A549 (cell line): Measurements from ENCODE around the gene SAMD13. TPM values are rescaled to one million over a fixed set of nuclear protein-coding genes. Genes with fewer than 3 reads are reported as not detected.

Experiments
- ATAC-seq, 2 experiments: fragments of 200-7000 bp in 1 of 2; fragments of >200 bp in 1 of 2; cut with Nextera tagmentation in 1 of 2; cut with Tn5 transposase in 1 of 2; 3 replicates each; pipeline versions ENCODE4 v1.8.0 to v1.9.1; 2018 to 2020; ENCODE audit warnings: mild to moderate bottlenecking in 1 of 2, moderate library complexity in 1 of 2
- CTCF ChIA-PET: fragments of 300-600 bp; sonication (Branson Sonifier 250); formaldehyde crosslinking; extraction: SDS; loops from one replicate; lab custom pipeline; 2021; ENCODE audit warnings: antibody characterized with exemption, inconsistent platforms; lab: Yijun Ruan, JAX
- POLR2A ChIA-PET: fragments of 350-600 bp; formaldehyde crosslinking; extraction: SDS; loops from one replicate; lab custom pipeline; 2021; ENCODE audit warnings: antibody characterized with exemption, inconsistent platforms; lab: Yijun Ruan, JAX
- DNase-seq, 2 experiments: peaks; one replicate each; pipeline versions ENCODE4 v3.0.0 to v3.0.0-alpha.2; 2011 to 2016; ENCODE audit warnings: low read depth in 1 of 2, low spot score in 1 of 2
- FAIRE-seq: peaks from 2 replicates; lab custom pipeline; 2011; peaks lifted over from hg19 to GRCh38; lab: Jason Lieb, UNC
- H3K27ac ChIP-seq, 2 experiments: fragments of >200 bp; sonication (Bioruptor Twin); formaldehyde crosslinking; 3 replicates each; pipeline ENCODE4 v1.5.1; 2016 to 2017
- H3K4me1 ChIP-seq: fragments of >200 bp; sonication (Bioruptor Twin); formaldehyde crosslinking; 3 replicates; pipeline ENCODE4 v1.6.1; 2016
- H3K4me2 ChIP-seq: fragments of >200 bp; sonication (Bioruptor Twin); formaldehyde crosslinking; 3 replicates; pipeline ENCODE4 v1.6.1; 2016
- H3K4me3 ChIP-seq: fragments of >200 bp; sonication (Bioruptor Twin); formaldehyde crosslinking; 3 replicates; pipeline ENCODE4 v1.5.1; 2016
- H3K9me3 ChIP-seq: fragments of >200 bp; sonication (Bioruptor Twin); formaldehyde crosslinking; 3 replicates; pipeline ENCODE4 v1.6.1; 2016
- BCL3 ChIP-seq: fragments of >200 bp; sonication (Bioruptor Twin); formaldehyde crosslinking; IDR thresholded peaks from 3 replicates; pipeline ENCODE4 v1.6.1; 2016
- CEBPB ChIP-seq, 2 experiments: fragments of >200 bp in 1 of 2; sonication (Bioruptor Twin) in 1 of 2; formaldehyde crosslinking in 1 of 2; IDR thresholded peaks; 2 replicates each; pipeline ENCODE4 v1.6.1; 2012 to 2016
- FOXS1 ChIP-seq: fragments of 250-450 bp; sonication (Bioruptor Pico); IDR thresholded peaks from 2 replicates; pipeline ENCODE4 v1.5.0; 2020; ENCODE audit warnings: mild to moderate bottlenecking, moderate library complexity
- HOXB5 ChIP-seq: fragments of 250-450 bp; sonication (Bioruptor Pico); IDR thresholded peaks from 2 replicates; pipeline ENCODE4 v1.5.0; 2020; ENCODE audit warnings: mild to moderate bottlenecking, moderate library complexity
- JUN ChIP-seq, 2 experiments: fragments of >200 bp; sonication (Bioruptor Twin); formaldehyde crosslinking; IDR thresholded peaks; 2 replicates in 1 of 2; 3 replicates in 1 of 2; pipeline ENCODE4 v1.6.1; 2016 to 2017
- MAFK ChIP-seq: fragments of 450-650 bp; IDR thresholded peaks from 2 replicates; pipeline ENCODE4 v1.6.1; 2014; ENCODE audit not compliant: partially characterized antibody
- MAX ChIP-seq: IDR thresholded peaks from 2 replicates; pipeline ENCODE4 v1.6.1; 2012
- MYC ChIP-seq: IDR thresholded peaks from 2 replicates; pipeline ENCODE4 v1.6.1; 2012; ENCODE audit warnings: mild to moderate bottlenecking, inconsistent platforms, low read length, improper control_type of control experiment, borderline replicate concordance
- NFE2L2 ChIP-seq: fragments of 150-350 bp; conservative IDR thresholded peaks from 2 replicates; pipeline ENCODE4 v1.6.1; 2014; ENCODE audit warnings: low read length
- POLR2AphosphoS2 ChIP-seq: conservative IDR thresholded peaks from 2 replicates; pipeline ENCODE4 v1.6.1; 2012; ENCODE audit warnings: low read length, improper control_type of control experiment, inconsistent platforms
- RAD21 ChIP-seq, 2 experiments: fragments of >200 bp in 1 of 2; sonication (Bioruptor Twin) in 1 of 2; formaldehyde crosslinking in 1 of 2; IDR thresholded peaks in 1 of 2; conservative IDR thresholded peaks in 1 of 2; 2 replicates in 1 of 2; 3 replicates in 1 of 2; pipeline ENCODE4 v1.6.1; 2012 to 2018; ENCODE audit warnings: inconsistent platforms in 1 of 2
- SMC3 ChIP-seq: fragments of >200 bp; sonication (Bioruptor Twin); formaldehyde crosslinking; IDR thresholded peaks from 3 replicates; pipeline ENCODE4 v1.6.1; 2018; ENCODE audit warnings: inconsistent platforms
- ZNF302 ChIP-seq: fragments of 250-450 bp; sonication (Bioruptor Pico); IDR thresholded peaks from 2 replicates; pipeline ENCODE4 v1.9.0; 2021; ENCODE audit warnings: inconsistent platforms, mild to moderate bottlenecking, moderate library complexity
- WGBS: methylation state at CpG from one replicate; pipeline ENCODE4 v1.1.6; 2017; ENCODE audit errors: missing lambda C conversion rate; 5-methylcytosine and 5-hydroxymethylcytosine counted together
- polyA minus RNA-seq: library from RNA; depleted of rRNA, polyadenylated mRNA; stranded (reverse); fragments of >200 nt; gene quantifications from 2 replicates; pipeline ENCODE4 v1.2.3, GENCODE V29; 2011; rRNA and poly(A)+ RNA removed
- polyA plus RNA-seq, 4 experiments: library from polyadenylated mRNA; depleted of rRNA in 3 of 4; stranded (reverse); fragments of >200 nt; fragmentation: RNase III in 1 of 4; extraction: RNeasy Plus Mini Kit Qiagen cat#74134 plus additional on column Dnase treatment in 1 of 4; gene quantifications; 2 replicates in 3 of 4; 3 replicates in 1 of 4; pipeline ENCODE4 v1.2.3, GENCODE V29; 2011 to 2017
- TF ChIP-seq, protein P1 (sequence below): IDR thresholded peaks from 2 replicates; pipeline ENCODE4 v1.6.1; 2012
- TF ChIP-seq, protein P2 (sequence below): fragments of >200 bp; sonication (Bioruptor Twin); formaldehyde crosslinking; IDR thresholded peaks from 3 replicates; pipeline ENCODE4 v1.5.1; 2016
- TF ChIP-seq, protein P3 (sequence below): fragments of 450-650 bp; IDR thresholded peaks from 2 replicates; pipeline ENCODE4 v1.6.1; 2014; ENCODE audit warnings: antibody characterized with exemption
- TF ChIP-seq, protein P4 (sequence below): fragments of 150-350 bp; IDR thresholded peaks from 2 replicates; pipeline ENCODE4 v1.6.1; 2014; ENCODE audit warnings: low read depth, mild to moderate bottlenecking, low read length
- TF ChIP-seq, protein P5 (sequence below): fragments of 250-450 bp; sonication (Bioruptor Pico); IDR thresholded peaks from 2 replicates; pipeline ENCODE4 v1.5.0; 2021; ENCODE audit warnings: mild to moderate bottlenecking, moderate library complexity, borderline replicate concordance

Gene SAMD13
- polyA plus RNA-seq (2011; rRNA removed) (1.8 and 2.4 TPM in 2 replicates), polyA plus RNA-seq (2017; fragmentation: RNase III; extraction: RNeasy Plus Mini Kit Qiagen cat#74134 plus additional on column Dnase treatment) (0.28 to 0.59 TPM (median 0.53 TPM) in 3 replicates), polyA minus RNA-seq (0.83 TPM in 2 replicates)
- polyA plus RNA-seq (2012; cell fraction: cytosol; rRNA removed), result 0.22 and 0.25 TPM in 2 replicates
- 0.08 and 0.11 TPM in 2 replicates for polyA plus RNA-seq (2012; cell fraction: nucleus; rRNA removed)

- ATAC-seq (no peak), DNase-seq (peak; percentile 18 to 70), FAIRE-seq (peak; percentile 7)
- Histone ChIP-seq H3K27ac (peak within 1 kb of the TSS; percentile 67 to 78), H3K4me1 (peaks cover 31% of the 10 kb centered on the region), H3K4me3 (peak within 1 kb of the TSS; percentile 42), H3K9me3 (no peaks in the 10 kb centered on the region), H3K4me2 (peak within 1 kb of the TSS; percentile 76)
- ChIA-PET POLR2A (no interaction called here), CTCF (interaction anchor here (1.2 to 1.4 kb wide), 2 partner anchors 36 to 319 kb away, joined by 4 to 5 read pairs; no protein-coding TSS in a partner anchor)
- WGBS, result 25% methylated on average over 5 of the region's 5 CpGs
- TF ChIP-seq RAD21 (conservative IDR thresholded peaks at IDR 0.05 in 1 of 2, IDR thresholded peaks at IDR 0.05 in 1 of 2) (no peak), ZNF302 (CRISPR knock-in tag) (no peak)
These were observed at the start of gene SAMD13 for GRCh38 chr1:84301004-84301784. TSS of gene SAMD13 (plus strand) at chr1:84301708. CDS start at chr1:84303235, 1,527 bp downstream.

GRCh38 chr1:84253036-84253435 lies 48.5 kb upstream of the SAMD13 start:
- Histone ChIP-seq H3K9me3 (0 out of 3 replicates have a peak, but pooled peaks cover 3% of the 10 kb centered on the region), H3K4me1 (peaks cover 34% of the 10 kb centered on the region), H3K4me2 (peak overlapping the region; percentile 66; the same call in 2 of the 3 replicates), H3K4me3 (no peak overlapping the region), H3K27ac (peak overlapping the region; percentile 81 to 82)
- WGBS, result 73% methylated on average over 2 of the region's 2 CpGs
- DNase-seq (peak in 1 of 2 experiments; percentile 39), ATAC-seq (peak; percentile 43 to 44; a peak in 4 of 6 replicates), FAIRE-seq (no peak)
- ChIA-PET POLR2A (interaction anchor here (0.7 to 0.9 kb wide), 2 partner anchors 45 to 254 kb away, joined by 3 to 4 read pairs; partner anchors contain the start of gene TTLL7), CTCF (interaction anchor here (0.8 kb wide), 1 partner anchor 11 kb away, joined by 3 read pairs; no protein-coding TSS in a partner anchor)
- TF ChIP-seq JUN (IDR thresholded peaks at IDR 0.05), result no peak
- TF ChIP-seq, protein P1, sequence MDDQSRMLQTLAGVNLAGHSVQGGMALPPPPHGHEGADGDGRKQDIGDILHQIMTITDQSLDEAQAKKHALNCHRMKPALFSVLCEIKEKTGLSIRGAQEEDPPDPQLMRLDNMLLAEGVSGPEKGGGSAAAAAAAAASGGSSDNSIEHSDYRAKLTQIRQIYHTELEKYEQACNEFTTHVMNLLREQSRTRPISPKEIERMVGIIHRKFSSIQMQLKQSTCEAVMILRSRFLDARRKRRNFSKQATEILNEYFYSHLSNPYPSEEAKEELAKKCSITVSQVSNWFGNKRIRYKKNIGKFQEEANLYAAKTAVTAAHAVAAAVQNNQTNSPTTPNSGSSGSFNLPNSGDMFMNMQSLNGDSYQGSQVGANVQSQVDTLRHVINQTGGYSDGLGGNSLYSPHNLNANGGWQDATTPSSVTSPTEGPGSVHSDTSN, result no peak
- TF ChIP-seq, protein P2, sequence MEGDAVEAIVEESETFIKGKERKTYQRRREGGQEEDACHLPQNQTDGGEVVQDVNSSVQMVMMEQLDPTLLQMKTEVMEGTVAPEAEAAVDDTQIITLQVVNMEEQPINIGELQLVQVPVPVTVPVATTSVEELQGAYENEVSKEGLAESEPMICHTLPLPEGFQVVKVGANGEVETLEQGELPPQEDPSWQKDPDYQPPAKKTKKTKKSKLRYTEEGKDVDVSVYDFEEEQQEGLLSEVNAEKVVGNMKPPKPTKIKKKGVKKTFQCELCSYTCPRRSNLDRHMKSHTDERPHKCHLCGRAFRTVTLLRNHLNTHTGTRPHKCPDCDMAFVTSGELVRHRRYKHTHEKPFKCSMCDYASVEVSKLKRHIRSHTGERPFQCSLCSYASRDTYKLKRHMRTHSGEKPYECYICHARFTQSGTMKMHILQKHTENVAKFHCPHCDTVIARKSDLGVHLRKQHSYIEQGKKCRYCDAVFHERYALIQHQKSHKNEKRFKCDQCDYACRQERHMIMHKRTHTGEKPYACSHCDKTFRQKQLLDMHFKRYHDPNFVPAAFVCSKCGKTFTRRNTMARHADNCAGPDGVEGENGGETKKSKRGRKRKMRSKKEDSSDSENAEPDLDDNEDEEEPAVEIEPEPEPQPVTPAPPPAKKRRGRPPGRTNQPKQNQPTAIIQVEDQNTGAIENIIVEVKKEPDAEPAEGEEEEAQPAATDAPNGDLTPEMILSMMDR, result no peak
- TF ChIP-seq, protein P3, sequence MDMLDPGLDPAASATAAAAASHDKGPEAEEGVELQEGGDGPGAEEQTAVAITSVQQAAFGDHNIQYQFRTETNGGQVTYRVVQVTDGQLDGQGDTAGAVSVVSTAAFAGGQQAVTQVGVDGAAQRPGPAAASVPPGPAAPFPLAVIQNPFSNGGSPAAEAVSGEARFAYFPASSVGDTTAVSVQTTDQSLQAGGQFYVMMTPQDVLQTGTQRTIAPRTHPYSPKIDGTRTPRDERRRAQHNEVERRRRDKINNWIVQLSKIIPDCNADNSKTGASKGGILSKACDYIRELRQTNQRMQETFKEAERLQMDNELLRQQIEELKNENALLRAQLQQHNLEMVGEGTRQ, result no peak
- TF ChIP-seq MYC, result no peak
- peak; percentile 79 for TF ChIP-seq MAFK

DNA sequence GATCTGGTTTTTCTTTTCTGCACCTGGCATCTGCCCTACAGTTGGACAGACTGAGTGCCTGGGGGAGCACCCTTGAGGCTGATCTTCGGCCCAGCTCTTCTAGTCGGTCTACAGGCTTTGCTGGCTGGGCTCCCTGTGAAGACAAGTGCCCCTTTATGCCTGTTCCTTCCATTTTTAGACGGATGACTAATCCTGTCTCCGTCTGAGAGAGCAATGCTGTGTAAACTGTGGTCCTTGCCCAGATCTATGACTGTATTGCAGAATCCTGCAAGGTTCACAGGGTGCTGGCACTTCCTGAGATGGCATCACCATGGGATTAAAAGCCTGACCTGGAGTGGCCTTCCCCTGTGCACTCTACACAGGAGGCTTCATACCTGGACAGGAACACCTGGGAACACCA lies 47.6 kb upstream of the SAMD13 start:
- Histone ChIP-seq H3K4me1 (peaks cover 27% of the 10 kb centered on the region), H3K9me3 (0 out of 3 replicates have a peak, but pooled peaks cover 3% of the 10 kb centered on the region), H3K4me2 (peak overlapping the region; percentile 66), H3K4me3 (no peak overlapping the region), H3K27ac (peak overlapping the region; percentile 81 to 82)
- peak; percentile 99 for ATAC-seq
- ChIA-PET CTCF (no interaction called here), POLR2A (interaction anchor here (0.6 to 0.9 kb wide), 4 partner anchors 44 to 255 kb away, joined by 3 to 4 read pairs (median 4); partner anchors contain the start of genes SPATA1 and TTLL7)
- FAIRE-seq, result no peak
- peak; percentile 65 to 91 for DNase-seq
- WGBS, result 0% methylated on average over 4 of the region's 4 CpGs
- TF ChIP-seq POLR2AphosphoS2, result no peak
- TF ChIP-seq FOXS1 (CRISPR knock-in tag), result no peak
- TF ChIP-seq MYC, result no peak
- no peak for TF ChIP-seq MAFK
- no peak for TF ChIP-seq NFE2L2
- TF ChIP-seq CEBPB (IDR thresholded peaks at IDR 0.05), result peak; percentile 57 to 83; a peak in 3 of 4 replicates
- TF ChIP-seq, protein P4, sequence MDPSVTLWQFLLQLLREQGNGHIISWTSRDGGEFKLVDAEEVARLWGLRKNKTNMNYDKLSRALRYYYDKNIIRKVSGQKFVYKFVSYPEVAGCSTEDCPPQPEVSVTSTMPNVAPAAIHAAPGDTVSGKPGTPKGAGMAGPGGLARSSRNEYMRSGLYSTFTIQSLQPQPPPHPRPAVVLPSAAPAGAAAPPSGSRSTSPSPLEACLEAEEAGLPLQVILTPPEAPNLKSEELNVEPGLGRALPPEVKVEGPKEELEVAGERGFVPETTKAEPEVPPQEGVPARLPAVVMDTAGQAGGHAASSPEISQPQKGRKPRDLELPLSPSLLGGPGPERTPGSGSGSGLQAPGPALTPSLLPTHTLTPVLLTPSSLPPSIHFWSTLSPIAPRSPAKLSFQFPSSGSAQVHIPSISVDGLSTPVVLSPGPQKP, result no peak
- peak; percentile 44; the same call in 1 of the 3 replicates for TF ChIP-seq SMC3
- 0 out of 3 replicates have a peak, but pooled peaks have one; percentile 24 for TF ChIP-seq BCL3
- TF ChIP-seq MAX, result peak; percentile 49; the same call in 1 of the 2 replicates
- TF ChIP-seq, protein P5, sequence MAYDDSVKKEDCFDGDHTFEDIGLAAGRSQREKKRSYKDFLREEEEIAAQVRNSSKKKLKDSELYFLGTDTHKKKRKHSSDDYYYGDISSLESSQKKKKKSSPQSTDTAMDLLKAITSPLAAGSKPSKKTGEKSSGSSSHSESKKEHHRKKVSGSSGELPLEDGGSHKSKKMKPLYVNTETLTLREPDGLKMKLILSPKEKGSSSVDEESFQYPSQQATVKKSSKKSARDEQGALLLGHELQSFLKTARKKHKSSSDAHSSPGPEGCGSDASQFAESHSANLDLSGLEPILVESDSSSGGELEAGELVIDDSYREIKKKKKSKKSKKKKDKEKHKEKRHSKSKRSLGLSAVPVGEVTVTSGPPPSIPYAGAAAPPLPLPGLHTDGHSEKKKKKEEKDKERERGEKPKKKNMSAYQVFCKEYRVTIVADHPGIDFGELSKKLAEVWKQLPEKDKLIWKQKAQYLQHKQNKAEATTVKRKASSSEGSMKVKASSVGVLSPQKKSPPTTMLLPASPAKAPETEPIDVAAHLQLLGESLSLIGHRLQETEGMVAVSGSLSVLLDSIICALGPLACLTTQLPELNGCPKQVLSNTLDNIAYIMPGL (CRISPR knock-in tag), result no peak
- TF ChIP-seq, protein P1, result no peak
- TF ChIP-seq HOXB5, result 0 out of 2 replicates have a peak, but pooled peaks have one; percentile 24
